Tibial nerve (tissue), 4 donors: ENCODE data around the gene GJA8. TPM values are rescaled to one million over a fixed set of nuclear protein-coding genes. Genes with fewer than 3 reads are reported as not detected.
"Not testable (repeated sequence)": the region's sequence is repeated elsewhere in the genome, so short reads cannot be mapped to it uniquely, and the experiment has no call there.

Experiments
- DNase-seq, 2 donors: peaks; one replicate each; pipeline ENCODE4 v3.0.0-alpha.2; 2019; ENCODE audit warnings: low spot score in 2 of 2
- H3K27ac ChIP-seq, 4 donors: fragments of 200-600 bp; sonication (generic) in 3 of 4; one replicate each; pipeline ENCODE4 v1.5.1; 2017 to 2019; ENCODE audit warnings: mild to moderate bottlenecking in 1 of 4
- H3K27me3 ChIP-seq, 2 donors: fragments of 200-600 bp; sonication (generic) in 1 of 2; one replicate each; pipeline versions ENCODE4 v1.5.1 to v1.6.0; 2017 to 2019
- H3K36me3 ChIP-seq, 3 donors: fragments of 200-600 bp; sonication (generic); one replicate each; pipeline ENCODE4 v1.5.1; 2018 to 2019
- H3K4me1 ChIP-seq, 4 donors: fragments of 200-600 bp; sonication (generic) in 3 of 4; one replicate each; pipeline ENCODE4 v1.5.1; 2017 to 2019
- H3K4me3 ChIP-seq, 4 donors: fragments of 200-600 bp; sonication (generic) in 3 of 4; one replicate each; pipeline ENCODE4 v1.5.1; 2017 to 2019; ENCODE audit warnings: mild to moderate bottlenecking in 1 of 4, moderate library complexity in 1 of 4
- H3K9me3 ChIP-seq, 4 donors: fragments of 200-600 bp; sonication (generic) in 3 of 4; one replicate each; pipeline ENCODE4 v1.5.1; 2017 to 2019
- CTCF ChIP-seq, 5 experiments: fragments of 200-600 bp in 3 of 5; fragments of 450-650 bp in 2 of 5; sonication (generic) in 3 of 5; IDR thresholded peaks; one replicate each; pipeline ENCODE4 v1.5.1; 2016 to 2019; ENCODE audit warnings: antibody characterized with exemption in 5 of 5, mild to moderate bottlenecking in 3 of 5, moderate library complexity in 2 of 5
- EP300 ChIP-seq, 2 donors: sonication (generic); formaldehyde crosslinking; IDR thresholded peaks; one replicate each; pipeline ENCODE4 v1.6.1; 2017; ENCODE audit warnings: antibody characterized with exemption in 2 of 2, mild to moderate bottlenecking in 1 of 2
- POLR2A ChIP-seq, 2 donors: fragments of 450-650 bp; IDR thresholded peaks; one replicate each; pipeline ENCODE4 v1.6.1; 2017; ENCODE audit warnings: antibody characterized with exemption in 2 of 2, mild to moderate bottlenecking in 2 of 2, moderate library complexity in 2 of 2
- WGBS, 2 donors: methylation state at CpG; one replicate each; pipeline ENCODE4 v1.1.5; 2018; 5-methylcytosine and 5-hydroxymethylcytosine counted together
- total RNA-seq, 4 donors: library from RNA; depleted of rRNA; stranded (reverse); fragments of >200 nt; gene quantifications; one replicate each; pipeline ENCODE4 v1.1.0, GENCODE V29; 2016

Gene GJA8
- not detected for total RNA-seq

- Histone ChIP-seq H3K4me3 (no peak within 1 kb of the TSS), H3K9me3 (no peaks in the 10 kb centered on the region), H3K27me3 (no peaks in the 10 kb centered on the region), H3K27ac (no peak within 1 kb of the TSS), H3K4me1 (peaks cover 0 to 2% (median 0%) of the 10 kb centered on the region in 4 donors), H3K36me3 (no peaks in the 10 kb centered on the region)
- DNase-seq, result no peak
- TF ChIP-seq EP300 (IDR thresholded peaks at IDR 0.05) (no peak), POLR2A (IDR thresholded peaks at IDR 0.05) (no peak), CTCF (IDR thresholded peaks at IDR 0.05) (no peak)
- 76 to 78% methylated on average over 7 of the region's 7 CpGs for WGBS, 2 donors
Observed at GRCh38 chr1:147902253-147902845, at the start of gene GJA8. Gene GJA8 (plus strand): TSS chr1:147902795. CDS start chr1:147907956, 5,161 bp downstream.

- WGBS, 2 donors, result 36 to 37% methylated on average over 3 of the region's 3 CpGs
- no peak for TF ChIP-seq CTCF (IDR thresholded peaks at IDR 0.05)
- TF ChIP-seq POLR2A (IDR thresholded peaks at IDR 0.05), result no peak
- no peak for TF ChIP-seq EP300 (IDR thresholded peaks at IDR 0.05)
- no peaks in the 10 kb centered on the region for H3K9me3 ChIP-seq
- DNase-seq, result no peak
- H3K4me1 ChIP-seq, result no peaks in the 10 kb centered on the region
- no peak overlapping the region for H3K27ac ChIP-seq
- no peaks in the 10 kb centered on the region for H3K36me3 ChIP-seq
- no peak overlapping the region for H3K4me3 ChIP-seq
- H3K27me3 ChIP-seq, result no peaks in the 10 kb centered on the region
Observed at GRCh38 chr1:147853391-147853790, 49.2 kb upstream of the GJA8 start.

- 43 to 71% methylated on average over 2 to 4 of the region's 4 CpGs for WGBS, 2 donors
- not testable (repeated sequence) for H3K27ac ChIP-seq, H3K9me3 ChIP-seq, H3K4me1 ChIP-seq, H3K27me3 ChIP-seq, H3K36me3 ChIP-seq, H3K4me3 ChIP-seq, DNase-seq
Observed at GRCh38 chr1:147854989-147855388, 47.6 kb upstream of the GJA8 start.

GRCh38 chr1:147855996-147856395, 46.6 kb upstream of the GJA8 start:
- H3K27ac ChIP-seq, H3K36me3 ChIP-seq, H3K27me3 ChIP-seq, H3K4me3 ChIP-seq, H3K4me1 ChIP-seq, H3K9me3 ChIP-seq, DNase-seq: not testable (repeated sequence)
- 92 to 96% methylated on average over 3 of the region's 3 CpGs for WGBS, 2 donors

GRCh38 chr1:147867204-147867603, 35.4 kb upstream of the GJA8 start:
- H3K9me3 ChIP-seq, result not testable (repeated sequence)

GRCh38 chr1:147878022-147878421, 24.6 kb upstream of the GJA8 start:
- no peak for TF ChIP-seq CTCF (IDR thresholded peaks at IDR 0.05)
- TF ChIP-seq POLR2A (IDR thresholded peaks at IDR 0.05), result no peak
- no peak for TF ChIP-seq EP300 (IDR thresholded peaks at IDR 0.05)
- DNase-seq, result no peak
- H3K4me1 ChIP-seq, result no peaks in the 10 kb centered on the region
- no peaks in the 10 kb centered on the region for H3K27me3 ChIP-seq
- H3K4me3 ChIP-seq, result no peak overlapping the region
- no peaks in the 10 kb centered on the region for H3K36me3 ChIP-seq
- no peak overlapping the region for H3K27ac ChIP-seq
- WGBS, 2 donors, result 27 to 39% methylated on average over 4 of the region's 4 CpGs
- H3K9me3 ChIP-seq, result peaks cover 0 to 8% (median 2%) of the 10 kb centered on the region in 4 donors

More at GRCh38 chr1:147867204-147867603, 35.4 kb upstream of the GJA8 start:
- not testable (repeated sequence) for DNase-seq, H3K4me3 ChIP-seq, H3K27ac ChIP-seq, H3K36me3 ChIP-seq, H3K4me1 ChIP-seq, H3K27me3 ChIP-seq
- 91 to 92% methylated on average over 4 of the region's 4 CpGs for WGBS, 2 donors

GRCh38 chr1:147879911-147880310, 22.7 kb upstream of the GJA8 start:
- Histone ChIP-seq H3K9me3 (peaks cover 0 to 8% (median 2%) of the 10 kb centered on the region in 4 donors), H3K4me3 (no peak overlapping the region), H3K27ac (no peak overlapping the region), H3K36me3 (no peaks in the 10 kb centered on the region), H3K27me3 (no peaks in the 10 kb centered on the region), H3K4me1 (no peaks in the 10 kb centered on the region)
- no peak for DNase-seq
- TF ChIP-seq POLR2A (IDR thresholded peaks at IDR 0.05) (no peak), EP300 (IDR thresholded peaks at IDR 0.05) (no peak), CTCF (IDR thresholded peaks at IDR 0.05) (no peak)
